IPS-18c (cell line): Measurements from ENCODE around the gene CABP1.

ENCODE experiments used
- H3K4me3 ChIP-seq: 2 replicates; pipeline ENCODE4 v1.7.0; 2013; ENCODE audit warnings: low read depth, mild to moderate bottlenecking, low read length, moderate library complexity; ENCODE audit not compliant: insufficient read depth
- H3K9me3 ChIP-seq: one replicate; pipeline ENCODE4 v1.6.1; 2013; ENCODE audit warnings: mild to moderate bottlenecking, low read length, moderate library complexity; ENCODE audit not compliant: control insufficient read depth, insufficient read depth

Gene CABP1

DNA sequence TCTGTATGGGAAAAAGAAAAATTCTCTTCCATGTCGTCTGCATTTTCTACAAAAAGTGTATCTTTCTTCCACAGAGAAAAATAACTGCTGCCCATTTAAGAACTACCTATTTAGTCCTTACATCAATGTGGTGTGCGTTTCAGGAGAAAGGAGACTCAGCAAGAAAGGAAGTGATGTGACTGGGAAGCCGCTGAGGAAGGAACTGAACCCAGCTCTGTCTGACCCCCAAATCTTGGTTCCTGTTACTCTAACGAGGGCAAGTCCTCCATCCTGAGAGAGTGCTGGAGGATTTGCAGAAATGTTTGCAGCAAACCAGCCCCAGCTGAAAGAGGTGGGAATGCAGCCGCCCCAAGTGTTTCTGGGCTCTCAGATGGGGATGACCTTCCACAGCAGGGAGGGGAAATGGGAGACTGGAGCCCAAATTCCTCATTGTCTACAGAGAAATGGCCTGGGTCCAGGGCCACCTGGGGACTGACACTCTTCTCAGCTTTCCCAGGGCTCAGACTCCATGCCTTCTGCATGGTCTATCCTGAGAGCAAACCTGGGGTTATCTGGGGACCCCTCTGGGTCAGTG lies 39.8 kb downstream of the CABP1 start:
- Histone ChIP-seq H3K4me3 (no peak overlapping the region), H3K9me3 (no peaks in the 10 kb centered on the region)

DNA sequence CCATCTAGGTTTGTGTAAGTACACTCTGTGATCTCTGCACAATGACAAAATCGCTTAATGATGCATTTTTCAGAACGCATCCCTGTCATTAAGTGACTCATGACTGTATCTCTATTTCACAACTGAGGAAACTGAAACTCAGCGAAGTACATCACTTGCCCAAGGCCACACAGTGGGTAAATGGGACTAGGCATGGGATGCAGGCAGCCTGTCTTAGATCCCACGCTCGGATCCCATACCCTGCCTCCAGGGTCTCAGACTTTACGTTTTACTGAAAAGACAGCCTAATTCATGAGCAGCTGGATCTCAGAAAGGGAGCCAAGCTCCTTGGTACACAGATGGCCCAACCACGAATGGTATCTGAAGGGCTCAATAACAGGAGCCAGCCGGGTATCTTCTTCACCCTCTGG lies 44.1 kb downstream of the CABP1 start:
- H3K9me3 ChIP-seq = no peaks in the 10 kb centered on the region
- H3K4me3 ChIP-seq = no peak overlapping the region

DNA sequence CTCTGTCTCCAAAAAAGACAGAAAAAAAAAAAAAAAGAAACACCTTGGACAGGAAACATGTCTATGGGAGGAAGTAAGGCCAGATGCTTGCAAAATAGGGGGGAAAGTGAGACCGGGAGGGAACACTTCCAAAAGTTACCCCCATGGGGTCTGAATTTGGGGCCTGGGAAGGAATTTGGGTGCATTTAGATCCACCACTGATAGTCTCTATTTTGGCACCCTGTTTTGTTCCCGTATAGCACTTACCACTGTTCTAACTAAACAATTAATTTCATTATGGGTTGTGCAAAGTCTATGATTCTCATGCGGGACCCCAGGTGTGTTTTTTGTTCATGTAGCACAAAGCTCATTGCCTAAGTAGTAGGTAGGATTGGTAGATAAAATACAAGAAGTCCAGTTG lies 45.1 kb downstream of the CABP1 start:
- no peaks in the 10 kb centered on the region for H3K9me3 ChIP-seq

DNA sequence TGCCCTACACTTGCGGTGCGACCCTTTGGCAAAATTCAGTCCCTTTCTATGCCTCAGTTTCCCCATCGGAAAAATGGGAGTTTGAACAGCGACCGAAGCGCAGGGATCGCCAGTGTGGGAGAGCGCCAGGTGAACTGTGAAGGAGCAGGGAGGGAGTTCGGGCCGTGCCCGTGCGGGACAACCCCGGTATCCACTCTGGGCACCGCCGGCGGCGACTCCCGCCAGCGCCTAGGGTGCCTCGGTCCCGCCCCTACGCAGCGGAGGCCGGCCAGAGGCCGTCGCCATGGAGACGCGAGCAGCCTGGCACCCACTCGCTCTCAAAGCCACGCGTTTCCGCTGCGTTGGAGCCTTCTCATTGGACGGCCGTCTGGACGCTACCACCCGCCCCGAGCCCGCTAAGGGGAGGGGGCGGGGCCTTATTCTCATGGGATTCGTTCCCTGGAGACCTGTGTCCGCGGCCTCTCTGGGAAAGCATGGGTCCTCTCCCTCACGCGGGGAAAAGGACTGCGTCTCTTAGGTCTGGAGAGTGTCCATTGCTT lies 45.8 kb downstream of the CABP1 start:
- peak overlapping the region; percentile 80 for H3K4me3 ChIP-seq
- no peaks in the 10 kb centered on the region for H3K9me3 ChIP-seq

More for the DNA sequence above, 45.1 kb downstream of the CABP1 start:
- H3K4me3 ChIP-seq = peak overlapping the region; percentile 80; the same call in 1 of the 2 replicates

- no peaks in the 10 kb centered on the region for H3K9me3 ChIP-seq
Observed at GRCh38 chr12:120686690-120687577, 46.5 kb downstream of the CABP1 start, which contains the start of gene MLEC. MLEC (plus strand) TSS chr12:120687149; CDS start chr12:120687297, 148 bp downstream.

DNA sequence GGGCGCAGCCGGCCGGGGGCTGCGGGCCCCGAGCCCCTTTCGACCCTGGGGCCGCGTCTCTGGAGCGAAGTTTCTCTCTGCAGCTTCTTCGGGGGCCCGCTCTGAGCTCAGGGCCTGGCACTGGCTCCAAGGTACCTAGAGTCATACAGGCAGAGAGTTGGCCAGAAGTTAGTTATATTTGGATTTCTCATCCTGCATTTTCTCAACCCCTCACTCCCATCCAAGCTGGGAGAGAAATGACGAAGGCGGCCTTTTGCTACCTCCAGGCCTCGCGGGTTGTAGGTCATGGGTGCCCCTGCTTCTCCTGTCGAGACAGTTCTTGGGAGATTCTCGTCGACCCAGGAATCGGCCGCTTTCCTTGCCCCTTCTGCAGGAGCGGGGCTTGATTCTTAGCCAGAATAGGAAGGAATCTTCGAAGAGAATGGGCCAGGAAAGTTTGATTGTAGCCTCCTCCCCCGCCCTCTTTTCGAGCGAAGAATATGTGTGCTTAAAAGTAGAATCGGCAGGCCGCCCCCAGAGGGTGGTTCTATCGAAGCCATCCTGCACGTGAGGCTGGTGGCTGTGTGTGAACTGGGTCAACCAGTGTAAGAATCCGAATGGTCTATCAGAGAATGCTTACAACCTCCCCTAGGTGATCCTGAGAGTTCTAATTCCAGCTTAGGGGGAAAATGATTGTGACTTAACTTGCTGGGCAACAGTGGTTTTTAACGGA lies 47.3 kb downstream of the CABP1 start:
- Histone ChIP-seq H3K9me3 (no peaks in the 10 kb centered on the region), H3K4me3 (peak overlapping the region; percentile 80)

More at GRCh38 chr12:120686690-120687577, 46.5 kb downstream of the CABP1 start, which contains the start of gene MLEC:
- H3K4me3 ChIP-seq = peak within 1 kb of the TSS; percentile 80

DNA sequence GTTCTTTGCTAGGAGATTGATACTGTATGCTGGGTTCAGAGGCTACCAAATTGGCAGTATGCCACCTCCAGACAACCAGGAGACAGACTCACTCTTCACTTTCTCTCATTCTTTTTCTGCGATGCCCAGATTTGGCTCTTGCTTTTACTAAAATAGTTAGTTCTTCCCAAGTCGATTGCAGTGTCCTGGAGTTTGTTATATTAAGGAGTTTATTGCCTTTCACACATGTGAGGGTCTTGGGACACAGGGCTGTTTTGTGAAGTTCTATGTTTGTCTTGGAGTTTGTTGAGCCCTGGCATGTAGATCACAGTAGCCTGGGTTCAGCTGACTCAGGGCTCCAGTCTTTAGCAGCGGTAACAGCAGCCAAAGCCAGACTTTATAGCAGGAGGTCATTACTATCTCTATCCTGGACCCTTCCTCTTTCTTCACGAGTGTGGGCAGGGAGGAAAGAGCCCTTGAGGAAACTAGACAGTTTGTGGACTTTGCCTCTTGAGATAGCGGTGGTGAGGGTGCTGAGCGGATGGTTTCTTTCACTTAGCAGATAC lies 48.2 kb downstream of the CABP1 start:
- H3K9me3 ChIP-seq = no peaks in the 10 kb centered on the region
- peak overlapping the region; percentile 80 for H3K4me3 ChIP-seq

- Histone ChIP-seq H3K4me3 (peak overlapping the region; percentile 80; the same call in 1 of the 2 replicates), H3K9me3 (no peaks in the 10 kb centered on the region)
Observed at GRCh38 chr12:120689397-120690082, 49.1 kb downstream of the CABP1 start.

DNA sequence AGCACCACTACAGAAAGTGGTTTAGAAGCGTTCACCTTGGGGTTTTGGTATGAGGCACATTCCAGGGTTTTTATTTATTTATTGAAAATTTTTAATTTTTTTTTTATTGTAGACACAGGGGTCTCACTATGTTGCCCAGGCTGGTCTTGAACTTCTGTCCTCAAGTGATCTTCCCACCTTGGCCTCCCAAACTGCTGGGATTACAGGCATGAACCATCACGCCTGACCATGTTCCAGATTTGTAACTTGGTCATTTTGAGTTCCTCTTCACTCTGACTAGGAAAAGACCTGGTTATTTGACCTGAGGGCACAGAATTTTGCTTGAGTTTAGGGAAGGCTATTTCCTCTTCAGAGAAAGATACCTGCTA lies 49.6 kb downstream of the CABP1 start:
- Histone ChIP-seq H3K4me3 (no peak overlapping the region), H3K9me3 (no peaks in the 10 kb centered on the region)

DNA sequence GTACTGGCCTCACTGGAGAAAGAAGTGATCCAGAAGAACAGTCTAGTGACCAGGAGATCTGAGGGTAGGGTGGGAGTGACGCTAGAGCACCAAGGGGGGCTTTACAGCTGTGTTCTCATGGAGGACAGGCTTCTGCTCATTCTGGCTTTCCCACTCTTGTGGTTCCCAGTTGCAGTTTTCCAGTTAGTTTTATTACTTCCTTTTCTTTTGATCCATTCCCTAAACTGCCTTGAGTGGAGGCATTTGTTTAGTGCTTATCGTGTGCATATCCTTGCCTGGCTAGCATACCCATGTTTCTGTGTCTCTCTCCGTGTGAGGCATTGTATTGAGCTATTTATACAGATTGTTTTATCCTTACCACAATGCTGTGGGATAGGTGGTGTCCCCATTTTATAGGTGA lies 50.6 kb downstream of the CABP1 start:
- H3K4me3 ChIP-seq = no peak overlapping the region
- H3K9me3 ChIP-seq = no peaks in the 10 kb centered on the region

- Histone ChIP-seq H3K4me3 (no peak overlapping the region), H3K9me3 (no peaks in the 10 kb centered on the region)
Observed at GRCh38 chr12:120692524-120693033, 52.2 kb downstream of the CABP1 start.

GRCh38 chr12:120693848-120694247 lies 53.4 kb downstream of the CABP1 start:
- H3K9me3 ChIP-seq = no peaks in the 10 kb centered on the region
- H3K4me3 ChIP-seq = no peak overlapping the region

- no peaks in the 10 kb centered on the region for H3K9me3 ChIP-seq
- no peak overlapping the region for H3K4me3 ChIP-seq
Observed at GRCh38 chr12:120696626-120697025, 56.2 kb downstream of the CABP1 start.

- no peak overlapping the region for H3K4me3 ChIP-seq
Observed at GRCh38 chr12:120697344-120697743, 56.9 kb downstream of the CABP1 start.

GRCh38 chr12:120698665-120699064 lies 58.2 kb downstream of the CABP1 start:
- H3K9me3 ChIP-seq = no peaks in the 10 kb centered on the region
- no peak overlapping the region for H3K4me3 ChIP-seq

More at GRCh38 chr12:120697344-120697743, 56.9 kb downstream of the CABP1 start:
- no peaks in the 10 kb centered on the region for H3K9me3 ChIP-seq

GRCh38 chr12:120699553-120699952 lies 59.1 kb downstream of the CABP1 start:
- Histone ChIP-seq H3K9me3 (no peaks in the 10 kb centered on the region), H3K4me3 (no peak overlapping the region)
